WI38 (cell line): ENCODE results near the gene FAM25G.
"Not testable (repeated sequence)": the region's sequence is repeated elsewhere in the genome, so short reads cannot be mapped to it uniquely, and the experiment has no call there.

ENCODE experiments used
- H3K4me3 ChIP-seq: 2 replicates; pipeline ENCODE4 v1.5.1; 2011; ENCODE audit warnings: low read depth, mild to moderate bottlenecking, control low read depth, low read length

FAM25G gene

DNA sequence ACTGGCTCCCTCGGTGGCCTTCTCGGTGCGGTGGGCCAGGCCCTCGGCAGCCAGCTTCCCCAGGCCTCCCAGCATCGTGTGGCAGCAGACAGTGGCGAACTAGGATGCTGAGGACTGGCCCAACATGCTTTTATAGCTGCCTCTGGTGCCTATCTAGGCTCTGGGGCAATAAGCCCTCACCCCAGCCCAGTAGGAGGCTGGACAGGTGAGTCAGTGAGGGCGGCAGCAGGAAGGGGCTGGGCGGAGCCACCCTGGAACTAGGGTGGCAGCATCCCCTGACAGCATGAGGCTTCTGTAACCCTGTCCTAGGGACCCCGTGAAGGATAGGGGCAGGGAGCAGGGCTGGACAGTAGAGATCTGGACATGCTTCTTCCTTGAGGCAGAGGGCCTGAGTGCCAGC, at the start of gene FAM25G:
Gene FAM25G (minus strand): TSS at position 101 of the 400 bp plus-strand sequence. CDS start 26 bp downstream, at position 75.
- H3K4me3 ChIP-seq: not testable (repeated sequence)

GRCh38 chr10:47536430-47536829, 44.9 kb upstream of the FAM25G start:
- not testable (repeated sequence) for H3K4me3 ChIP-seq

DNA sequence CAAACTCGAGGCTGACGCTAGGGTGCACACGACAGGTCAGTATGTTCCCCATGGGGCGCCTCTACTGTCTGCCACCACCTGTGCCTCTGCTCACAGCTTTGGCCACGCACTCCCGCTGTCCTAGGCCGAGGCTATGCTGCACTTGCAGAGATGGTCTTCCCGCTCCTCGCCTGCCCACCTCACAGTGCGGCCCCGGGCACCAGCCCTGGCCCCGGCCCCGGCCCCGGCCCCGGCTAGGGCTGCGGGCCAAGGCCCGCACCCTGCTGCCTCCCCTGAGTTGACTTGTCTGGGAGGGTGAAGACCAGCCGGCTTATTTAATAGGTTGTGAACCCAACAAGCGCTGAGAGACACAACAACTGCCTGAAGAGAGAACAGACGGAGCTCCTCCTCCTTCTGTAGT, 32.0 kb upstream of the FAM25G start, which contains the start of gene AGAP9:
Gene AGAP9 (minus strand): TSS at position 164 of the 400 bp plus-strand sequence. CDS start 112 bp downstream, at position 52.
- not testable (repeated sequence) for H3K4me3 ChIP-seq

- H3K4me3 ChIP-seq: not testable (repeated sequence)
Measured at GRCh38 chr10:47502313-47502712, 10.8 kb upstream of the FAM25G start.

GRCh38 chr10:47494226-47494625, 2.7 kb upstream of the FAM25G start:
- H3K4me3 ChIP-seq: not testable (repeated sequence)

DNA sequence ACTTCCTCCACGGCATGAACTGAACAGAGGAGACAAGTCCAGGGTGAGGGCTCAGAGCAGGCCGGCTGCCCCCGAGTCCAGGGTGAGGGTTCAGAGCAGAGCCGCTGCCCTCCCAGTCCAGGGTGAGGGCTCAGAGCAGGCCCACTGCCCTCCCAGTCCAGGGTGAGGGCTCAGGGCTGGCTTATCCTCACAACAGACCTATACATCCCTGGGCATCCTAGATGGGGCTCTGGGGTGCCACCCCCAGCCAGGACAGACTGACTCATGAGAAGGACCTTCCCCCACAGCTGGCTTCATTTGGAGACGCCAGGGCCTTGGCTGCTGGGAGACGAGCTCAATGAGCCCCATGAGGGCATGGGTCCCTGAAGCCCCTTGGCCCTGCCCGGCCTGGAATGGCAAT, 1.9 kb downstream of the FAM25G start:
- not testable (repeated sequence) for H3K4me3 ChIP-seq

DNA sequence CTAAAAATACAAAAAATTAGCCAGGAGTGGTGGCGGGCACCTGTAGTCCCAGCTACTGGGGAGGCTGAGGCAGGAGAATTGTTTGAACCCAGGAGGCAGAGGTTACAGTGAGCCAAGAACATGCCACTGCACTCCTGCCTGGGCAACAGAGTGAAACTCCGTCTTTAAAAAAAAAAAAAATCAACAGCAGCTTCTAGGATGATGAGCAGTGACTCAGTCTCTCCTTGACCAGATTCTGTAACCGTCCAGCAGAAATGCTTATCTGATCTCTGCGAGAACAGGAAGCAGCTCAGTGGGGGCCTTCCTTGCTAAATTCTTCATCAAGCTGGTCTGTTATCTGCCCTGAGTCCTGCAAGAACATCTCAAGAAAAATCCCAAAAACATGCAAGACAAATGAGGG, 5.6 kb downstream of the FAM25G start:
- not testable (repeated sequence) for H3K4me3 ChIP-seq

DNA sequence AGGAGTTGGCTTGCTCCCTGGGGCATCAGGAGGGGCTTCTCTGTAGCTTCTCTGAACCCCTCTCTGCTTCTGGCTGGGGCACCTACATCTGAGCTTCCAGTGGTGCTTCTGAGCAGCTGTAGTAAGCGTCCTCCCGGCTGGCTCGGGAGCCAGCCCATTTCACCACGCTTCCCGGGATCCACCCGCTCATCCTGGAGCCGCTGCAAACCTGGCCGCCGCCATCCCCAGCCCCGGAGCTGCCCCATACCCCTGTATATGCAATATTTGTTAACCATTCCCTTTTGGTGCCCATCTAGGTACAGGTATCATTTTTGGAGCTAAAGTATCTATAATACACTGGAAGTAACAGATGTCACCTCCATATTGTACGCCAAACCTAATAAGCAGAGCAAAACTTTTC, 6.7 kb downstream of the FAM25G start:
- not testable (repeated sequence) for H3K4me3 ChIP-seq

DNA sequence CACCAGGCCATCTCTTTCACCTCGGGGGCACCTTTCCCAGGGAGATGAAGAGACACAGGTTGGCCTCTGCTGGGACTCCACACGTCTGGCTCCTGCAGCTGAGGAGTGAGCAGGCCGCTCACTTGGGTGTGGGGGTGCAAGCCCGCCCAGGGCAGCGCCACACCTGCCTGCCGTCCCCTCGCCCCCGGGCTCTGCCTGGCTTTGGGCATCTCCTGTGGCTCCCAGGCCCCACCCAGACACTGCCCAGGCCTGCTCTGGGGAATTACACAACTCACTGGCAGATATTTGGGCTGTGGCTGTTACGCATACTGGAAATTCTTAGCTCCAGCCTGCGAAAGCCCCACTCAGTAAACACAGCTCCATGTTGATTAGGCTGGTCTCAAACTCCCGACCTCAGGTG, 7.6 kb downstream of the FAM25G start, which contains the start of gene ANXA8:
Gene ANXA8 (minus strand): TSS at position 193 of the 400 bp plus-strand sequence. CDS start 182 bp downstream, at position 11.
- H3K4me3 ChIP-seq: not testable (repeated sequence)

DNA sequence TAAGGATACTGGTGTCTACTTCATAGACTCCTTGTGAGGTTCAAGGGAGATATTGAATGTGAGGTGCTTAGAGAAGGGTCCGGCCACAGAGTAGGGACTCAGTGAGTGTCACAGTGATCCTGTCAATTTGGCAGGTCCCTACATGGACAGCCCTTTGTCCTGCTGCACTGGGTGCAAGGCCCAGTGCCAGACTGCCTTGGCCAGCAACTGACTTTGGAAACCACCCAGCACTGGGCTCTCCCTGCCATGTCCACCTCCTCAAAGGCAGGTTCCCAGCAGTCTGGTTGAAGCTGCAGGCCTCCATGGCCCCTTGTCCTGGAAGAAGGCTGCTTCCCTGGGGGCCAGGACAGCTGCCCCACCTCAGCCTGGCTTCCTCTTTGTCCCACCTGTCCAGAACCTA, 9.1 kb downstream of the FAM25G start:
- H3K4me3 ChIP-seq: not testable (repeated sequence)

DNA sequence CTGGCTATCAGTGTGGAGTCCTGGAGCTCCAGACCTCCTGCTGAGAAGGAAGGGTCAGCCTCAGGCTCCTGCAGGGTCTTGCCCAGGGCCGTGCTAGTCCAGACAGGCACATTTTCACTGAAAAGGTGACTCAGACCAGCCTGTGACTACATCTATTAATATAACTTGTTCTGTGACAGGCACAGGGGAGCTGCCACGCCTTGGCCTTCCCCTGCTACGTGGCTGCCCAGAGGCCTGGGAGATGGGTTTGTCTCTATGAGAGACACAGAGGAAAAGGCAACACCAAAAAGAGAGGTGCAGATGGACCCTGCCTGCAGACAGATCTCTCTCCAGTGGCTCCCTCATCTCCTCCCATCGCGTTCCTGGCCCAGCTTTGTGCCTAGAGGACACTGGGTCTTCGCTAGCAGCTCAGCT, 9.7 kb downstream of the FAM25G start:
- not testable (repeated sequence) for H3K4me3 ChIP-seq

- H3K4me3 ChIP-seq: not testable (repeated sequence)
Measured at GRCh38 chr10:47481182-47481766, 10.2 kb downstream of the FAM25G start.

DNA sequence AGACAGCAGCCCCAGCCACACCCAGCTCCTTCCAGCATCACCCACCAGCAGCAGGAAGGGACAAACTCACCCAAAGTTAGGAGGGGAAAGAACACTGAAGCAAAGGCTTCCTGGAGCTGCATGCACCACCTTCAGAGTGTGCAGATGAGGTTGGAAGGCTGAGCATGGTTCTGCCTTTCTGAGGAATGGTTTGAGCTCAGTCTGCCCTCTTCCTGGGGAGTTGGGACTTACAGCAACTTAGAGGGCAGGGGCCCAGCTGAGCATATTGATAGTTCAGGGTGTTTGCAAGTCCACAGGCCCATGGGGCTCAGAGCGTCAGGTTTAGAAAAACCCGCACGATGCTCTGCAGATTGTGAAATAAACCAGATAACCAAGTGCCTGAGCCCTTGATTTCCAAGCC, 11.4 kb downstream of the FAM25G start:
- not testable (repeated sequence) for H3K4me3 ChIP-seq

DNA sequence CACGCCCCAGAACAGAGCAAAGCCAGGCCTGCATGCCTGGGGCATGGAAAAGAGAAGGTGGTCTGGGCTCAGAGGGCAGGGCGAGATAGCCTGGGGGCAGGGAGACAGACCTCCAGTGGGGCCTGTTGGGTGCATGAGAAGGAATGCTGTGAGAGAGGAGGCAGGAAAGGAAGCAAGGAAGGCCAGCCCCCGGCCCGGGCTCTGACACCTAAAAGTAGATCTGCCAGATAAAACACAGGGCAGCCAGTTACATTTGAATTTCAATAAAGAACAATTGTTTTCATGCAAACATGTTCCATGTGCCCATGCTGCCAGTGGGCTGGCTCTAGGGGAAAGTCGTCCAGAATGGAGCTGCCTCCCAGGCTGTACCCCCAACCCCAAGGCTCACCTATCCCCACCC, 13.4 kb downstream of the FAM25G start:
- not testable (repeated sequence) for H3K4me3 ChIP-seq

DNA sequence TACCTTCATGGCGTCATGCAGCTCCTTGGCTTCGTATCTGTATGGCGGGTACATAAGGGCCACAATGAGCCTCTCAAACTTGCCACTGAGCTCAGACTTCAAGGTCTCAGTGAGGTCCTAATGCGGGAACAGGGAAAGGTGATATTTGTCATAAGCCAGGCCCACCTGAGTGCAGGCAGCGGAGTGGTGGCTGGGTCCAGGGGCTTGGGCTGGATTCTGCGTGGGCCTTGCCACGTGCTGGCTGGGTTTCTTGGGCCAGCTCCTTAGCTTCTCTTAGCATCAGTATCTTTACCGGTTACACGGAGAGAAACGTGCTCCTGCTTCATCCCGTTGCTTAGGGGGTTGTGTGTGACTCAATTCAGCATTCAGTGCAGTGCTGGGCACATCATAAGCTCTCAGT, 14.4 kb downstream of the FAM25G start:
- H3K4me3 ChIP-seq: not testable (repeated sequence)

DNA sequence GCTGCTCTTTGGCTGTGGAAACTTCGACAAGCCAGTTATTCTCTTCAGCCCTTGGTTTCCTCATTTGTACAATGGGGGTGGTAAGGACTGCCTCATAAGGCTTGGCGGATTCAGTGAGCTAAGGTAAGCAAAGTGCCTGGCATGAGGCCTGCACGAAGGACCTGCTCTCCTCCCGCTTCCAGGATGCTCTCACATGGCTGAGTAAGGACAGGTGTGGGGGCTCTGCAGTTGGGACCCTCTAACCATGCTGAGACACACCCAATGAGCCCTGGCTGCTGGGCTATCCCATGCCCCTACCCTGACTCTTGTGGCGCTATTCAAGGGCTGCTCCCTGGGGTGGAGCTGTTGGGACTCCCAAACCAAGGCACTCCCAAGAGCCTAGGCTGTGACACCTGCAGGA, 16.4 kb downstream of the FAM25G start:
- not testable (repeated sequence) for H3K4me3 ChIP-seq

GRCh38 chr10:47473516-47473915, 18.0 kb downstream of the FAM25G start:
- not testable (repeated sequence) for H3K4me3 ChIP-seq

DNA sequence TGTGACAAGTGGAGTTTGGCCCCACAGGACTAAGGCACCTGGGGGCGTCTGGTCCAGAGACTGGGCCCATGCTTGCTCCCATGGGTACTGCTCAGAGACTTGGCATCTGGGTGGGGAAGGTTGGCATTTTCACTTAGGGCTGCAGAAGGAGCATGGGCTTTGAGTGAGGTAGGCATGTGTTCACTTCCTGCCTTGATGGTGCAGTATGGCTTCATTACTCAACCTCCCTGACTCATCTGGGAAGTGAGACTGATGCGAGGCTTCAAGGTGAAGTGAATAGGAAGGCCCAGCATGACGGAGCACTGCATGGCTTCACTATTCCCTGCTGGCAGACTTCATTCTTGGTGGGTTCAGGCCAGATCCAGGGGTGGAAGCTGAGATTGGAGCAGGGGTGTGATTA, 18.9 kb downstream of the FAM25G start:
- not testable (repeated sequence) for H3K4me3 ChIP-seq

- H3K4me3 ChIP-seq: not testable (repeated sequence)
Measured at GRCh38 chr10:47472072-47472471, 19.4 kb downstream of the FAM25G start.

- not testable (repeated sequence) for H3K4me3 ChIP-seq
Measured at GRCh38 chr10:47468731-47469528, 22.6 kb downstream of the FAM25G start.

GRCh38 chr10:47467957-47468356, 23.5 kb downstream of the FAM25G start:
- H3K4me3 ChIP-seq: not testable (repeated sequence)

GRCh38 chr10:47467458-47467857, 24.0 kb downstream of the FAM25G start:
- H3K4me3 ChIP-seq: not testable (repeated sequence)
